ENCODE data around the gene RASAL1. TPM values are rescaled to one million over a fixed set of nuclear protein-coding genes. Genes with fewer than 3 reads are reported as not detected.

RASAL1 gene
- polyA plus RNA-seq, 3 donors, result not detected

DNA sequence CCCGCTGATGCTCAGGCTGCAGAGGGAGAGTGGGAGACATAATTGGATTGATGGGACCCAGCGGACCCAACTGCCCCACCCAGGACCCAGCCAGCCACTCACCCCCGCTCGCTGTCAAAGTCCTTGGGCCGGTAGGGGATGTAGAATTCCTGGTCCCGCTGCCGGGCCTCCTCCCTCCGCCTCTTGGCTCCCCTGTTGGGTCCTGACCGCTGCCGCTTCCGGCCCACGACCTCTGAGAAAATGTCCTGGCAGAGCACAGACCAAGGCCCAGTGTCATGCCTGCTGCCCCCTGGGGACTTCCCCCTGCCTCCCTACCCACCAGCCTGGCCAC, 27.4 kb upstream of the RASAL1 start:
- H3K4me1 Mint-ChIP-seq, result no peaks in the 10 kb centered on the region
- intact Hi-C loops (cut with micrococcal nuclease), result no loop called here
- no peaks in the 10 kb centered on the region for H3K9me3 Mint-ChIP-seq
- no peak overlapping the region for H2AFZ ChIP-seq (ENCODE audit: insufficient read depth, low read depth, low read length, poor library complexity, severe bottlenecking)
- no peak overlapping the region for H3K4me2 ChIP-seq (replicated peaks; ENCODE audit: extremely low read depth, low read length, poor library complexity, severe bottlenecking)
- no peaks in the 10 kb centered on the region for H4K20me1 ChIP-seq (ENCODE audit: insufficient read depth, low read length)
- H3K36me3 ChIP-seq (replicated peaks in 1 of 2; ENCODE audit: control insufficient read depth in 1 of 2, insufficient read depth in 2 of 2, low read length in 2 of 2), result peaks cover 94 to 98% of the 10 kb centered on the region in 2 donors
- no peak overlapping the region for H3K4me3 Mint-ChIP-seq
- WGBS (ENCODE audit: insufficient coverage), result 93% methylated on average over 11 of the region's 12 CpGs
- no peak overlapping the region for H3K9ac ChIP-seq (ENCODE audit: insufficient read depth, low read length, poor library complexity, severe bottlenecking)
- DNase-seq, result no peak
- peaks cover 87 to 97% of the 10 kb centered on the region in 2 donors for H3K36me3 Mint-ChIP-seq
- H3K27me3 Mint-ChIP-seq (ENCODE audit: low read depth in 3 of 3), result peaks cover 0 to 3% (median 0%) of the 10 kb centered on the region in 3 donors
- no peak overlapping the region for H3K4me3 ChIP-seq (replicated peaks in 1 of 3; ENCODE audit: low read depth in 2 of 3, low read length in 3 of 3)
- TF ChIP-seq, protein P1, sequence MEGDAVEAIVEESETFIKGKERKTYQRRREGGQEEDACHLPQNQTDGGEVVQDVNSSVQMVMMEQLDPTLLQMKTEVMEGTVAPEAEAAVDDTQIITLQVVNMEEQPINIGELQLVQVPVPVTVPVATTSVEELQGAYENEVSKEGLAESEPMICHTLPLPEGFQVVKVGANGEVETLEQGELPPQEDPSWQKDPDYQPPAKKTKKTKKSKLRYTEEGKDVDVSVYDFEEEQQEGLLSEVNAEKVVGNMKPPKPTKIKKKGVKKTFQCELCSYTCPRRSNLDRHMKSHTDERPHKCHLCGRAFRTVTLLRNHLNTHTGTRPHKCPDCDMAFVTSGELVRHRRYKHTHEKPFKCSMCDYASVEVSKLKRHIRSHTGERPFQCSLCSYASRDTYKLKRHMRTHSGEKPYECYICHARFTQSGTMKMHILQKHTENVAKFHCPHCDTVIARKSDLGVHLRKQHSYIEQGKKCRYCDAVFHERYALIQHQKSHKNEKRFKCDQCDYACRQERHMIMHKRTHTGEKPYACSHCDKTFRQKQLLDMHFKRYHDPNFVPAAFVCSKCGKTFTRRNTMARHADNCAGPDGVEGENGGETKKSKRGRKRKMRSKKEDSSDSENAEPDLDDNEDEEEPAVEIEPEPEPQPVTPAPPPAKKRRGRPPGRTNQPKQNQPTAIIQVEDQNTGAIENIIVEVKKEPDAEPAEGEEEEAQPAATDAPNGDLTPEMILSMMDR (IDR thresholded peaks at IDR 0.05), result no peak
- no peak overlapping the region for H3K27ac Mint-ChIP-seq
- no peaks in the 10 kb centered on the region for H3K4me1 ChIP-seq (ENCODE audit: control insufficient read depth in 1 of 2, insufficient read depth in 2 of 2, low read length in 2 of 2)
- no peaks in the 10 kb centered on the region for H3K27me3 ChIP-seq (ENCODE audit: control insufficient read depth in 2 of 2, insufficient read depth in 2 of 2, low read length in 2 of 2)
- no peak overlapping the region for H3K27ac ChIP-seq (ENCODE audit: low read depth in 1 of 2, low read length in 2 of 2)
- H3K9me3 ChIP-seq (replicated peaks in 1 of 2; ENCODE audit: control insufficient read depth in 1 of 2, insufficient read depth in 1 of 2, low read length in 2 of 2), result no peaks in the 10 kb centered on the region
- no peaks in the 10 kb centered on the region for H3K79me2 ChIP-seq (ENCODE audit: insufficient read depth, low read length)

DNA sequence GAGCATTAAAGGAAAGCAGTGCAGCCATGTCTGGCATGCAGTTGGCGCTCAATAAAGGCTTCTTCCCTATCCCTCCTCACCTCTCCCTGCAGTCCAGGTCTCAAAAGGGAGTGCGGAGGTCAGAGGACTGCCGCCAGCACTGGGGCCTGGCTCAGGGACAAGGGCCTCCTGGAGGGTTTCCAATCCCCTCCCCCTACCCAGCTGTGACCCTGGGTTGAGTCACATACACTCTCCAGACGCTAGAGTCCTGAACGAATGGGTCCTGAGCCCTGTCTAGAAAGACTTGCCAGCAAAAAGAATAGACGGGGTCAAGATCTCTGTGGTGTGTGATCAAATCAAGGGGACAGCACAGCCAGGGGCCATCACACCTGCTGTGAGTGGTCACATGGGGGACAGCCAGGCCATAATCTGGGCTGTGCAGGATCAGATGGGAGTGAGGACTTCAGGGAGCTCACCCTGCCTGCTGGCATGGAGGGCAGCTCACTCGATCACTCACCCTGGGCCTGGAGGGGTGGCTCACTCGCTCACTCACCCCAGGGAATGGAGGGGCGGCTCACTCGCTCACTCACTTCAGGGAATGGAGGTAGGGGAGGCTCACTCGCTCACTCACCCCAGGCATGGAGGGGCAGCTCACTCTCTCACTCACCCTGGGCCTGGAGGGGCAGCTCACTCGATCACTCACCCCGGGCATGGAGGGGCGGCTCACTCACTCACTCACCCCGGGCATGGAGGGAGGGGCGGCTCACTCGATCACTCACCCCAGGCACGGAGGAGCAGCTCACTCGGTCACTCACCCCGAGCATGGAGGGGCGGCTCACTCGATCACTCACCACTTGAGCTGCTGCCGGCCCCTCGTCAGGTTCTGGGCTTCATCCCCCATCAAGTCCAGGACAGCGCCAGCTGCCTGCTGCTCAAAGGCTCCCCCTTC, 26.8 kb upstream of the RASAL1 start:
- TF ChIP-seq, protein P1 (IDR thresholded peaks at IDR 0.05), result no peak
- DNase-seq, result no peak
- H3K36me3 Mint-ChIP-seq, result peaks cover 91 to 97% of the 10 kb centered on the region in 2 donors
- Histone ChIP-seq H3K4me2 (replicated peaks; ENCODE audit: extremely low read depth, low read length, poor library complexity, severe bottlenecking) (no peak overlapping the region), H3K79me2 (ENCODE audit: insufficient read depth, low read length) (no peaks in the 10 kb centered on the region), H3K9ac (ENCODE audit: insufficient read depth, low read length, poor library complexity, severe bottlenecking) (no peak overlapping the region), H3K36me3 (replicated peaks in 1 of 2; ENCODE audit: control insufficient read depth in 1 of 2, insufficient read depth in 2 of 2, low read length in 2 of 2) (peaks cover 91 to 98% of the 10 kb centered on the region in 2 donors), H3K27me3 (ENCODE audit: control insufficient read depth in 2 of 2, insufficient read depth in 2 of 2, low read length in 2 of 2) (no peaks in the 10 kb centered on the region), H4K20me1 (ENCODE audit: insufficient read depth, low read length) (no peaks in the 10 kb centered on the region), H3K4me1 (ENCODE audit: control insufficient read depth in 1 of 2, insufficient read depth in 2 of 2, low read length in 2 of 2) (no peaks in the 10 kb centered on the region), H2AFZ (ENCODE audit: insufficient read depth, low read depth, low read length, poor library complexity, severe bottlenecking) (no peak overlapping the region), H3K27ac (ENCODE audit: low read depth in 1 of 2, low read length in 2 of 2) (no peak overlapping the region), H3K9me3 (replicated peaks in 1 of 2; ENCODE audit: control insufficient read depth in 1 of 2, insufficient read depth in 1 of 2, low read length in 2 of 2) (no peaks in the 10 kb centered on the region), H3K4me3 (replicated peaks in 1 of 3; ENCODE audit: low read depth in 2 of 3, low read length in 3 of 3) (no peak overlapping the region)
- no peaks in the 10 kb centered on the region for H3K4me1 Mint-ChIP-seq
- peaks cover 0 to 3% (median 2%) of the 10 kb centered on the region in 3 donors for H3K27me3 Mint-ChIP-seq (ENCODE audit: low read depth in 3 of 3)
- no peak overlapping the region for H3K4me3 Mint-ChIP-seq
- H3K27ac Mint-ChIP-seq, result peak overlapping the region in 1 of 7 donors; percentile 63
- H3K9me3 Mint-ChIP-seq, result no peaks in the 10 kb centered on the region
- WGBS (ENCODE audit: insufficient coverage), result 98% methylated on average over 12 of the region's 25 CpGs
- intact Hi-C loops (cut with micrococcal nuclease), result no loop called here
